ENCODE data around the gene GOLGA1.
A peak's percentile ranks its signal among the peaks of the same experiment; 100 is the strongest.

The GOLGA1 gene

DNA sequence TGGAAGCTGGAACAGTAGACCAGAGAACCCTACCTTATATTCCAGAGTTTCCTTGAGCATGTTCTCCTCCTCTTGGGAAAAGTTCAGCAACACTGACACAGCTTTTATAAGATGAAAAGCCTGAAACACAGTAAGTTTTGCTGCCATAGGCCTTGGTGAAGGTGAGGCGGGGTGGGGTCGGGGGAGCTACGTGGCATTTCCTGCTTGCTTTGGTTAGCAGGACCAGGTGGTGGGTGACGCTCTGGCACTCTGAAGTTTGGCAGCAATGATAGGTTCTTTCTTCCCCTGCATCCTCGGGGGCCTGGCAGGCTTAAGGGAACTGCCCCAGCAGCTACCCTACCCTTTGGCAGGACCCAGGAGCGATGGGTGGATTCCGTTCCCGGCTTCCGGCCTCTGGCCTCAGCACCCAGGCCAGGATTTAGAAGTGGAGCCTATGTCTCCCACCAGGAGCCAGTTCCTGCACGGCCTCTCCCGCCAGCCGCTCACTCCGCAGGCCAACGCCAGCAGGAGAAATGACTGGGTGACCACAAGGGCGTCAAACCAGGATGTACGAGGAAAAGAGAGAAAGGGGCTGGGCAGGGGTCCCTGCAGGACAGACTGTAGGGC is 59.6 kb downstream of the GOLGA1 start:
- DNase-seq (ENCODE audit: low read depth): no peak

GRCh38 chr9:124880501-124880900 is 60.4 kb downstream of the GOLGA1 start:
- DNase-seq (ENCODE audit: low read depth): no peak

- DNase-seq (ENCODE audit: low read depth): no peak
These were observed 61.7 kb downstream of the GOLGA1 start for GRCh38 chr9:124879226-124879625.

DNA sequence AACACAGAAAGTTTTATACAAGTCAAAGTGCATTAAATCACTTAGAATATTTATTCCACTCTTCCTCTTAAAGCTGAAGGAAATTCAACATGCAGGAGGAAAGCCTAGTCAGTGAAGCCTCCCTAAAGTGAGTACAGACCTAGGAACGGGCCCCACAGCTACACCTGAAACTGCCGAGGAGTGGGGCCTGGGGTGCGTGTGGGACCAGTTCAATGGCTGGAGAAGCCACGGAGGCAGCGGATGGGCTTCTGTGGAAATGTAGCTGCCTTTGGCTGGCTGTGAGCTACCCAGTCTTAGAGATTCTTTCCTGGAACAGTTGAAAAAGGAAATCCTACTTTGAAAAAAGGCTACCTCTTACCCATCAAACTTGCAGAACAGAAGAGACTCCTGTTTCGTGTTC is 62.4 kb downstream of the GOLGA1 start:
- no peak for DNase-seq (ENCODE audit: low read depth)

GRCh38 chr9:124878021-124878420 is 62.9 kb downstream of the GOLGA1 start:
- no peak for DNase-seq (ENCODE audit: low read depth)

GRCh38 chr9:124877021-124877782 is 63.7 kb downstream of the GOLGA1 start:
- no peak for DNase-seq (ENCODE audit: low read depth)

GRCh38 chr9:124875501-124875900 is 65.4 kb downstream of the GOLGA1 start:
- DNase-seq (ENCODE audit: low read depth): no peak

GRCh38 chr9:124873664-124874063 is 67.2 kb downstream of the GOLGA1 start:
- peak; percentile 61 for DNase-seq (ENCODE audit: low read depth)

- DNase-seq (ENCODE audit: low read depth): no peak
These were observed 69.7 kb downstream of the GOLGA1 start for GRCh38 chr9:124871156-124871561.

DNA sequence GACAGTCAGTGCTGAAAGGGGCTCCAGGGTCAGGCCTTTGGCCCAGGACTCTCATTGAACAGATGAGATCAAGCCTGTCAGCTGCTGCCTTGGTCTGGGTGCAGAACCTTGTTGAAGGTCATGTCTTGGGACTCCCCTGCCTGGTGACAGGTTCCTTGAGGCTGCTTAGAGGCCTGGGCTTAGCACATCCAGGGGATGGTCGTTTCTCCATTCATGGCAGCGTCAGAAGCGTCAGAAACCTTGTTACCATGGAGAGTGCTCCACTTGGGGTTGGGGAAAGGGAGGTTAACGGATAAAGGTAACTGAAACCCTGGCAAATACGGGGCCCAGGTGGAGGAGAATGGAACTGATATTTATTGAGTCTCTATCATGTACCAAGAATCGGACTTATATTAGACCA is 70.2 kb downstream of the GOLGA1 start:
- no peak for DNase-seq (ENCODE audit: low read depth)

DNA sequence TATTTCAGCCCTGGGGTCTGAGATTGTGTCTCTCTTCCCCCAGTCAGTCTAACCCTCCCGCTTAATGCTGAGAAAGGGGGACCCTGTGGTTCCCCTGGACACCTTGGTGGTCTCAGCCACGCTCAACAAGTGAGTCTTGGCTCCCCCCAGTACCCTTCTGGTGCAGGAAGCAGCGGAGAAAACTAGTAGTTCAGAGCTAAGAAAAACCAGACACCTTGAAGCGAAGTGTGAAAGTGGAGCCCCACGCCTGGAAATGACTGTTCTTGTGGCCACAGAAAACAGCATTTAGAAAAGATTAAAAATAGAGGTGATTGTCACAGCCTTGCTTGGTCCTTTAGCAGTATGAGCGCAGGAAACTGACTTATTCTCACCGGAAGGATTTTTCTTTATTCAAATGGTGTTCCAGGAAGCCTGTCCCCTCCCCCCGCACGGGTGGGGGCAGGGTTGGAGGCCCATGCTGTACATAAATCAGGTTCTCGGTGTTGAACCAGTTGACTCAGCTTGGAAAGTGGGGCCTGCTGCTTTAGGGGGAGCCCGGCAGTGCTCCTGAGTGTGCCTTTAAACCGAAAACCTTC is 70.8 kb downstream of the GOLGA1 start:
- DNase-seq (ENCODE audit: low read depth): peak; percentile 76

DNA sequence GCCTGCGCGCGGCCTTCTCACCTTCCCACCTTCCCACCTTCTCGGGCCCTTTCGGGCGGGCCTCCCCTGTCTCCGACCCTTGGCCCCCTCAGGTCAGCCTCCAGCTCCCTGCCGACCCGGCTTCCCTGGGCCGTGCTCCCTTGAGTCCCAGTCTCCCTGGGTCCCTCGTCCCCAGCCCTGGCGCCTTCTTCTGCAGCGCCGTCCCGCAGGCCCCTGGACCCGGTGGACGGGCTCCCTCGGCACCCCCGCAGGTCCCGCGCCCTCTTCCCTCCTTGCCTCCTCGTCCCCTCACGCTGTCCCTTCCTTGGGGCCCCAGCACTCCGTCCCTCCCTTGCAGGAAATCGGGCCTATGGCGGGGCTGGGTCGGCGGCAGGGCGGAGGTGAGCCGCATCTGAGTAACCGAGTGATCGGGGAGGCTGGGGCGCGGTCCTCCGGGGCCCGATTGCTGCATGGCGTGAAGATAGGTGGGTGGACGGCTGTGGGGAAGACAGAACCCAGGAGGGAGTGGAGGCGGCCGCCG is 71.4 kb downstream of the GOLGA1 start:
- no peak for DNase-seq (ENCODE audit: low read depth)

- DNase-seq (ENCODE audit: low read depth): peak; percentile 66
These were observed 72.1 kb downstream of the GOLGA1 start for GRCh38 chr9:124868511-124869465.

- no peak for DNase-seq (ENCODE audit: low read depth)
These were observed 77.5 kb downstream of the GOLGA1 start for GRCh38 chr9:124863371-124863871.

DNA sequence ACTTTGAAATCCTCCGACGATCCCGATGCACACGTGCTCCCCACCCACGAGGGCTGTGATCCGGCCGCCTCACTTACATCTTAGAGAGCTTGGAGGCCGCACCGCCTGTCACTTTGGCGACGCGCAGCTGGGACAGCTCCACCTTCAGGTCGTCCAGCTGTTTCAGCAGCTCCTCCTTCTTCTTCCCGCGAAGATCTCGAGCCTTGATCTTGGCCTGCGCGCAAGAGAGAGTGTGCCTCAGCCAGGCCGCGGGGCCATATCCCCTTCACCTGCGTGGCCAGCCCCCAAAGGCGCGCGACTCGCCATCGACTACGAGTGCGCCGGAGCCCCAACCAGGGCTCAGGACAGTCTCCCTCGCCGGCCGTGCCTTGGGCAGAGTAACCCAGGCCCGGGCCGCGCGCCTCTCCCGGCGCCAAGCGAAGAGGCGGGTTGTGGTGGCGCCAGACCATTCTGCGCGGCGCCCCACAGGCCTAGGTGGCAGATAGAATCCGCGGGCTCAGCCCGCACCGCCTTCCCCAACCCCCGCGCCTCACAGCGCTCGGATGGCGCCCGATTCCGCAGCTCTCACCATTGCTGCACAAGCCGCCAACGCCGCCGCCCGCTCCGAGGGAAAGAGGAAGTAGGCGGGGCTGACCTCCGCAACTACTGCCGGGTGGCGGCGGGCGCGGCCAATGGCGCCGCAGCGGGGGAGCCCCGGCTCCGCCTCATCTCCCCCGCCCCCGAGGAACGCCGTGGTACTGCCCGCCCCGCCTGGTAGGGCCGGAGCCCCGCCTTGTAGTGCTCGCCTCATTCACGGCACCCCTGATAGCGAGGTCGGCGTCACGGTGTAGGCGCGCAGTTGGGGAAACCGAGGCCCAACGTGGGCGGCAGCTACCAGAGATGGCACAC is 79.3 kb downstream of the GOLGA1 start, which contains the start of the genes ARPC5L and RPL35:
TSS of gene ARPC5L (plus strand) at position 789 of the 888 bp plus-strand sequence. CDS start 7,161 bp downstream, outside the sequence.
TSS of gene RPL35 (minus strand) at position 616 of the 888 bp plus-strand sequence. CDS start at position 571, 45 bp downstream.
- DNase-seq (ENCODE audit: low read depth): peak; percentile 88

DNA sequence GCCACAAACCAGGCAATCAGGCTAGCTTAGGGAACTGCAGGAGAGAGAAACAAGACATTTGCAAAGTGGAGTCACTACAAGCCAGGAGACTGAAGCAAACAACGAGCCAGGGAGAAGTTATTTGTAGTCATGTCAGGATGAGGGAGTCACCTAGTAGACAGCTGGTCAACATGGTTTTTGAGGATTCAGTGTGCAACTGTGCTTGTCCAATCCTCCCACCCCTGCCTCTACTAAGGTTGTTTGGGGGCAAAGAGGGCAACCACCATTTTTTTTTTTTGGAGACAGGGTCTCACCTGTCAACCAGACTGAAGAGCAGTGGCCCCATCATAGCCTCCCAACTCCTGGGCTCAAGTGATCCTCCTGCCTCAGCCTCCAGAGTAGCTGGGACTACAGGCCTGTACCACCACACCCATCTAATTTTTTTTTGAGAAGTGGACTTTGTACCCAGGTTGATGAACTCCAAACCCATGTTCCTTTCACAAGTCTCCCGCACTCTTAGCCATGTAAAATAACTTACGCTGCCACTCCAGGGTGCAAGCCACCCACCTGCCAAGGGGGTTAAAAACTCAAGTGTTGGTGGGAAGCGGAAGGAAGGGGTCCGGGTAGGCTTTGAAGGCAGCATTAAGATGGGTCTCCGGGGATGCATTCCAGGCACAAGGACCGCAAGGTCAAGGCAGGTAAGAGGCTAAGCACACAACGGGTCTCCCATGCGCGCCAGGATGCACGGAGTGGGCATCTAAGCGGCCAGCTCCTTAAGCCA is 80.1 kb downstream of the GOLGA1 start:
- no peak for DNase-seq (ENCODE audit: low read depth)

- DNase-seq (ENCODE audit: low read depth): no peak
These were observed 80.9 kb downstream of the GOLGA1 start for GRCh38 chr9:124859803-124860581.

- DNase-seq (ENCODE audit: low read depth): no peak
These were observed 82.4 kb downstream of the GOLGA1 start for GRCh38 chr9:124858330-124859046.
